HCT116 (cell line): ENCODE measurements around the gene SUMO3. TPM values are rescaled to one million over a fixed set of nuclear protein-coding genes. Genes with fewer than 3 reads are reported as not detected.
A peak's percentile ranks its signal among the peaks of the same experiment; 100 is the strongest.

ENCODE experiments used
- ATAC-seq: fragments of 200-7000 bp; cut with Tn5 transposase; 2 replicates; pipeline ENCODE4 v1.9.1; 2020; ENCODE audit warnings: mild to moderate bottlenecking, moderate library complexity
- BruUV-seq: library from RNA; stranded (reverse); fragments of 400-500 nt; replicated peaks from 2 replicates; lab custom pipeline; 2021; lab: Mats Ljungman, UMichigan
- CTCF ChIA-PET: fragments of 300-600 bp; sonication (Branson Sonifier 250); formaldehyde crosslinking; loops from one replicate; lab custom pipeline; 2021; ENCODE audit warnings: antibody characterized with exemption; lab: Charles Lee
- POLR2A ChIA-PET: fragments of 300-600, 350-600 bp; sonication (Branson Sonifier 250); formaldehyde crosslinking; loops from one replicate; lab custom pipeline; 2021; ENCODE audit warnings: antibody characterized with exemption; lab: Charles Lee
- RAD21 ChIA-PET, 2 experiments: fragments of 300-600 bp; sonication (Branson Sonifier 250); formaldehyde crosslinking; loops; one replicate each; lab custom pipeline; 2023; ENCODE audit warnings: low total read pairs in 2 of 2; ENCODE audit not compliant: uncharacterized antibody in 2 of 2, unreplicated experiment in 2 of 2, low non-redundant PET in 1 of 2; lab: Charles Lee
- DNase-seq: peaks from one replicate; pipeline ENCODE4 v3.0.0-alpha.2; 2010; ENCODE audit warnings: low read depth, low spot score
- H2AFZ ChIP-seq: fragments of 200-600 bp; shearing (Covaris generic), sonication (generic); 2 replicates; pipeline ENCODE4 v1.6.1; 2017; ENCODE audit warnings: low read depth, mixed run types, mixed read lengths, antibody characterized with exemption, low read length; ENCODE audit not compliant: poor library complexity, severe bottlenecking
- H3K27ac ChIP-seq: 2 replicates; pipeline ENCODE4 v1.5.1; 2012; ENCODE audit warnings: low read depth, low read length
- H3K27me3 ChIP-seq: fragments of 200-600 bp; sonication (generic); 2 replicates; pipeline ENCODE4 v1.6.1; 2016; ENCODE audit warnings: mixed run types, low read length, mixed read lengths; ENCODE audit not compliant: insufficient read depth
- H3K36me3 ChIP-seq, 2 experiments: fragments of 200-500 bp in 1 of 2; fragments of 200-600 bp in 1 of 2; sonication (Bioruptor generic) in 1 of 2; sonication (generic) in 1 of 2; 2 replicates each; pipeline versions ENCODE4 v1.5.1 to v1.6.1; 2014 to 2016; ENCODE audit warnings: low read length in 2 of 2, inconsistent platforms in 1 of 2, mixed read lengths in 1 of 2, mixed run types in 1 of 2; ENCODE audit not compliant: insufficient read depth in 2 of 2, control insufficient read depth in 1 of 2
- H3K4me1 ChIP-seq, 2 experiments: fragments of 200-600 bp in 1 of 2; sonication (generic) in 1 of 2; 2 replicates each; pipeline versions ENCODE4 v1.5.1 to v1.6.1; 2012 to 2017; ENCODE audit warnings: low read length in 2 of 2, inconsistent platforms in 1 of 2, mild to moderate bottlenecking in 1 of 2, mixed read lengths in 1 of 2, mixed run types in 1 of 2, moderate library complexity in 1 of 2; ENCODE audit not compliant: insufficient read depth in 2 of 2, control insufficient read depth in 1 of 2
- H3K4me2 ChIP-seq: fragments of 200-600 bp; sonication (generic); 2 replicates; pipeline ENCODE4 v1.6.1; 2017; ENCODE audit warnings: mixed run types, low read length, mixed read lengths
- H3K4me3 ChIP-seq, 2 experiments: fragments of 200-600 bp in 1 of 2; sonication (generic) in 1 of 2; replicated peaks in 1 of 2; 2 replicates each; pipeline ENCODE4 v1.5.1; 2011 to 2016; ENCODE audit warnings: low read length in 2 of 2, control low read depth in 1 of 2, low read depth in 1 of 2, mild to moderate bottlenecking in 1 of 2, mixed read lengths in 1 of 2, mixed run types in 1 of 2
- H3K79me2 ChIP-seq: fragments of 200-600 bp; sonication (generic); 2 replicates; pipeline ENCODE4 v1.6.1; 2017; ENCODE audit warnings: mild to moderate bottlenecking, mixed run types, low read length, moderate library complexity, mixed read lengths; ENCODE audit not compliant: insufficient read depth
- H3K9ac ChIP-seq: fragments of 200-600 bp; sonication (generic); 2 replicates; pipeline ENCODE4 v1.6.1; 2016; ENCODE audit warnings: low read length, mixed read lengths
- H3K9me2 ChIP-seq: fragments of 200-600 bp; sonication (generic), shearing (Covaris generic); 2 replicates; pipeline ENCODE4 v1.6.1; 2017; ENCODE audit warnings: mixed run types, mild to moderate bottlenecking, moderate library complexity; ENCODE audit not compliant: insufficient read depth
- H3K9me3 ChIP-seq, 2 experiments: fragments of 200-500 bp in 1 of 2; fragments of 200-600 bp in 1 of 2; sonication (Bioruptor generic) in 1 of 2; sonication (generic) in 1 of 2; 2 replicates each; pipeline ENCODE4 v1.6.1; 2014 to 2017; ENCODE audit warnings: low read length in 2 of 2, mixed read lengths in 2 of 2, inconsistent platforms in 1 of 2, low read depth in 1 of 2, mild to moderate bottlenecking in 1 of 2, mixed run types in 1 of 2, moderate library complexity in 1 of 2; ENCODE audit not compliant: control insufficient read depth in 1 of 2, insufficient read depth in 1 of 2
- H4K20me1 ChIP-seq: fragments of 200-600 bp; sonication (generic), shearing (Covaris generic); 2 replicates; pipeline ENCODE4 v1.6.1; 2017; ENCODE audit warnings: mixed run types, mild to moderate bottlenecking, moderate library complexity; ENCODE audit not compliant: insufficient read depth
- CEBPB ChIP-seq: IDR thresholded peaks from 2 replicates; pipeline ENCODE4 v1.6.1; 2012; ENCODE audit warnings: low read depth
- CTCF ChIP-seq, 3 experiments: fragments of 200-600 bp in 1 of 3; sonication (generic) in 1 of 3; IDR thresholded peaks in 2 of 3; conservative IDR thresholded peaks in 1 of 3; 2 replicates each; pipeline ENCODE4 v1.5.1; 2012 to 2017; ENCODE audit warnings: low read depth in 2 of 3, low read length in 2 of 3, antibody characterized with exemption in 1 of 3, borderline replicate concordance in 1 of 3, control low read depth in 1 of 3, mild to moderate bottlenecking in 1 of 3, mixed read lengths in 1 of 3, mixed run types in 1 of 3, moderate library complexity in 1 of 3; ENCODE audit not compliant: insufficient read depth in 1 of 3
- EZH2 ChIP-seq: fragments of 200-600 bp; sonication (generic); IDR thresholded peaks from 2 replicates; pipeline ENCODE4 v1.6.1; 2017; ENCODE audit warnings: antibody characterized with exemption, mixed run types
- EZH2phosphoT487 ChIP-seq: fragments of 200-600 bp; IDR thresholded peaks from 2 replicates; pipeline ENCODE4 v1.6.1; 2018; ENCODE audit warnings: antibody characterized with exemption, borderline replicate concordance
- JUND ChIP-seq: IDR thresholded peaks from 2 replicates; pipeline ENCODE4 v1.6.1; 2012
- RAD21 ChIP-seq: IDR thresholded peaks from 2 replicates; pipeline ENCODE4 v1.6.1; 2012; ENCODE audit warnings: low read depth, mild to moderate bottlenecking
- SP1 ChIP-seq: IDR thresholded peaks from 2 replicates; pipeline ENCODE4 v1.6.1; 2012; ENCODE audit warnings: low read depth
- YY1 ChIP-seq: IDR thresholded peaks from 2 replicates; pipeline ENCODE4 v1.6.1; 2011; ENCODE audit warnings: low read length, low read depth, moderate library complexity, mild to moderate bottlenecking; ENCODE audit not compliant: insufficient replicate concordance; ENCODE audit errors: extremely low read depth
- ZFX ChIP-seq: fragments of 450-650 bp; IDR thresholded peaks from 2 replicates; pipeline ENCODE4 v1.6.1; 2017
- intact Hi-C: fragments of 100-400 bp; cut with micrococcal nuclease; formaldehyde crosslinking; loops from 2 replicates; pipeline ENCODE4 v1.10.0; 2022
- total RNA-seq: library from RNA; stranded (reverse); gene quantifications from one replicate; pipeline ENCODE4 v1.2.1, GENCODE V29; 2021; ENCODE audit not compliant: unreplicated experiment
- TF ChIP-seq, protein P1 (sequence below): IDR thresholded peaks from 2 replicates; pipeline ENCODE4 v1.6.1; 2012

SUMO3 gene
- total RNA-seq, 1 experiment from 2014 or later, result 31.5 TPM

GRCh38 chr21:44766014-44766817 is 51.6 kb downstream of the SUMO3 start (continued):
- no peak for TF ChIP-seq JUND
- no peak for TF ChIP-seq RAD21
- TF ChIP-seq ZFX, result no peak
- TF ChIP-seq YY1, result no peak
- no peak for TF ChIP-seq CEBPB
- no peak for TF ChIP-seq SP1
- no peak for TF ChIP-seq EZH2phosphoT487
- TF ChIP-seq EZH2, result no peak
- TF ChIP-seq, protein P1, sequence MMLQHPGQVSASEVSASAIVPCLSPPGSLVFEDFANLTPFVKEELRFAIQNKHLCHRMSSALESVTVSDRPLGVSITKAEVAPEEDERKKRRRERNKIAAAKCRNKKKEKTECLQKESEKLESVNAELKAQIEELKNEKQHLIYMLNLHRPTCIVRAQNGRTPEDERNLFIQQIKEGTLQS, result no peak
- TF ChIP-seq, all 23 proteins: peak for 0

DNA sequence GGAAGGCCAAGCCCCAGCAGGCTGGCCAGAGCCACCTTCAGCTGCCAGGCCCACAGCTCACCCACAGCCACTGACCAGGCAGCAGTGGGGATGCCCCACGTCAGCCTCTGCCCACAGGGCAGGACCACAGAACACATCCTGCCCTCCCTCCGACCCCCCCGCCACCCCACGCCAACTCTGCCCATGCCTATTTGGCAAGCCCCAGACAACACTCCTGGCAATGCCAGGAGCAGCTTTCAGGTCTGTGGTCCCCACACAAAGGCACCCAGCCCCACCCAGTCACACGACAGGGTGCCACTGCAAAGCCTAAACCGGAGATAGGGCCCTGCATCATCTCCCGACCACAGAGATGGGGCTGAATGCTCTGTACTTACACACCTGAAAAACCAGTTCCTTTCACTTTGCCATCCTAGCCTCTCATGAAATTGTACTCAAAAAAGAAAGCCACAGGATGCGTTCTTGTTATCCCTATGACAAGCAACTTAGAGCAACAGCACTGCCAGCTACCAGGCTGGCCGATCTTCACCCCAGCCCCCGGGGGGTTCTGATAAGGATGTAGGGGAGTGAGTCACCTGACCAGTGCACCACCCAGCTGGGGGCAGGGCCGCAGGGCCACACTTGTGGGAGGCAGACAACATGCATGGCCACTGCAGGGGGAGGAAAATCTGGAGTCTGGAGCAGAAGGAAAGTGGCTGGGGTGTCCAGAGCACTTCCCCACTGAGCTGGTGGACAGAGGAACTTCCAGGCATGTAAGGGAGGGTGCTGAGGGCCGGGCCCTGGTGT is 52.4 kb downstream of the SUMO3 start:
- intact Hi-C loops, result no loop called here
- Histone ChIP-seq H3K79me2 (no peaks in the 10 kb centered on the region), H3K4me3 (no peak overlapping the region), H3K4me2 (no peak overlapping the region), H3K4me1 (peaks cover 5 to 20% of the 10 kb centered on the region in 2 experiments; a peak in 3 of 4 replicates), H3K36me3 (peaks cover 3% of the 10 kb centered on the region in 2 experiments; a peak in 2 of 4 replicates), H4K20me1 (no peaks in the 10 kb centered on the region), H3K9ac (no peak overlapping the region), H2AFZ (no peak overlapping the region), H3K27me3 (no peaks in the 10 kb centered on the region), H3K9me3 (no peaks in the 10 kb centered on the region), H3K27ac (0 out of 2 replicates have a peak overlapping the region, but pooled peaks have one; percentile 18), H3K9me2 (no peaks in the 10 kb centered on the region)
- ChIA-PET RAD21 (no interaction called here), CTCF (no interaction called here), POLR2A (no interaction called here)
- ATAC-seq, result no peak
- TF ChIP-seq CEBPB, result no peak
- TF ChIP-seq CTCF (IDR thresholded peaks at IDR 0.05 in 2 of 3, conservative IDR thresholded peaks at IDR 0.05 in 1 of 3; ENCODE audit: borderline replicate concordance in 1 of 3, insufficient read depth in 1 of 3, low read depth in 2 of 3, low read length in 2 of 3), result no peak
- BruUV-seq, result no TSS peak
- no peak for DNase-seq
